Neural crest cell (in vitro differentiated cells): ENCODE results near the gene MUCL3. TPM values are rescaled to one million over a fixed set of nuclear protein-coding genes. Genes with fewer than 3 reads are reported as not detected.

Experiments used
- DNase-seq: peaks from one replicate; pipeline ENCODE4 v3.0.0; 2021; ENCODE audit warnings: low read depth, mixed read lengths, low spot score
- H3K27ac Mint-ChIP-seq: one replicate; pipeline ENCODE4 v1.8.0; 2021; ENCODE audit warnings: mild to moderate bottlenecking, mixed read lengths; ENCODE audit not compliant: unreplicated experiment
- H3K27me3 Mint-ChIP-seq: 2 replicates; pipeline ENCODE4 v1.8.0; 2021; ENCODE audit warnings: low read depth, mild to moderate bottlenecking, mixed read lengths
- H3K36me3 Mint-ChIP-seq: 2 replicates; pipeline ENCODE4 v1.8.0; 2021; ENCODE audit warnings: low read depth, mild to moderate bottlenecking, mixed read lengths
- H3K4me1 Mint-ChIP-seq: 2 replicates; pipeline ENCODE4 v1.8.0; 2021; ENCODE audit warnings: mixed read lengths
- H3K4me3 Mint-ChIP-seq: one replicate; pipeline ENCODE4 v1.8.0; 2021; ENCODE audit warnings: mild to moderate bottlenecking, mixed read lengths
- H3K9me3 Mint-ChIP-seq: 2 replicates; pipeline ENCODE4 v1.8.0; 2021; ENCODE audit warnings: mixed read lengths
- CTCF ChIP-seq: fragments of 200-600 bp; sonication (generic); conservative IDR thresholded peaks from 2 replicates; pipeline ENCODE4 v1.5.0; 2021; ENCODE audit warnings: antibody characterized with exemption, mild to moderate bottlenecking
- total RNA-seq: library from RNA; stranded (reverse); gene quantifications from 2 replicates; pipeline ENCODE4 v1.2.1, GENCODE V29; 2021

MUCL3 gene
- total RNA-seq, 1 donor from 2014 or later = not detected

GRCh38 chr6:30974490-30975252 lies 33.9 kb downstream of the MUCL3 start:
- peaks cover 14% of the 10 kb centered on the region for H3K27me3 Mint-ChIP-seq
- no peak for TF ChIP-seq CTCF
- H3K4me1 Mint-ChIP-seq = no peaks in the 10 kb centered on the region
- H3K27ac Mint-ChIP-seq = peak overlapping the region; percentile 27
- no peaks in the 10 kb centered on the region for H3K9me3 Mint-ChIP-seq
- H3K4me3 Mint-ChIP-seq = no peak overlapping the region
- no peaks in the 10 kb centered on the region for H3K36me3 Mint-ChIP-seq
- no peak for DNase-seq

GRCh38 chr6:30979141-30979540 lies 38.4 kb downstream of the MUCL3 start:
- no peak for DNase-seq
- no peaks in the 10 kb centered on the region for H3K36me3 Mint-ChIP-seq
- peaks cover 13% of the 10 kb centered on the region for H3K27me3 Mint-ChIP-seq
- no peaks in the 10 kb centered on the region for H3K9me3 Mint-ChIP-seq
- H3K4me1 Mint-ChIP-seq = peaks cover 8% of the 10 kb centered on the region
- no peak overlapping the region for H3K4me3 Mint-ChIP-seq
- no peak overlapping the region for H3K27ac Mint-ChIP-seq
- TF ChIP-seq CTCF = no peak

GRCh38 chr6:30979690-30980089 lies 38.9 kb downstream of the MUCL3 start:
- no peak for DNase-seq
- peaks cover 13% of the 10 kb centered on the region for H3K27me3 Mint-ChIP-seq
- peaks cover 8% of the 10 kb centered on the region for H3K4me1 Mint-ChIP-seq
- no peak overlapping the region for H3K4me3 Mint-ChIP-seq
- H3K27ac Mint-ChIP-seq = no peak overlapping the region
- no peak for TF ChIP-seq CTCF
- no peaks in the 10 kb centered on the region for H3K36me3 Mint-ChIP-seq
- H3K9me3 Mint-ChIP-seq = no peaks in the 10 kb centered on the region

DNA sequence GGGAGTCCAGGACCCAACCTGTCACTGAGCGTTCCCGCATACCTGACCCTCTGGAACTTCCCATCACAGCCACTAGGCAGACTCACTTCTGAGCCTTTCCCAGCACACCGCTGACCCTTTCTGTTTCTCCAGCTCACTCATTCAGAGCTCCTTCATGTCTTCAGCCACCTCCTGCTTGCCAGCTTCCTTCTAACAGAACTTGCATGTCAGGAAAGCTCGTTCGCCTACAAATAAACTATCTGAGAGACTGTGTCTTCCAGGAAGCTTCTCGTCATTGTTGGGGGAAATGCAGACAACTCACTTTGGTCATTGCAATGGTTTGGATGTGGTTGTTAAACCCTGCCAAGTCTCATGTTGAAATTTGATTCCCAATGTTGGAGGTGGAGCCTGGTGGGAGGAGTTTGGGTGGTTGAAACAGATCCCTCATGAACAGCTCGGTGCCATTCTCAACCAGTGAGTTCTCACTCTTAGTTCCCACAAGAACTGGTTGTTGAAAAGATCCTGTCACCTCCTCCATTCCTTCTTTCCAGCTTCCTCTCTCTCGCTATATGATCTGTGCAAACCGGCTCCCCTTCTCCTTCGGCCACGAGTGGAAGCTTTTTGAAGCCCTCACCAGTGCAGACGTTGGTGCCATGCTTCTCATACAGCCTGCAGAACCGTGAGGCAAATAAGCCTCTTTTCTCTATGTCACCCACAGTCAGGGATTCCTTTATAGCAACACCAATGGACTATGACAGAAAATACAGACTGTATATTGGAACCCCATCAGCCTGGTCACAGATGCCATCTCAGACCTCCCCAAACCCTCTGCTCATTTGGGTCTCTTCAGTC lies 41.4 kb downstream of the MUCL3 start:
- Mint-ChIP-seq H3K36me3 (no peaks in the 10 kb centered on the region), H3K9me3 (no peaks in the 10 kb centered on the region), H3K27ac (no peak overlapping the region), H3K27me3 (peaks cover 13% of the 10 kb centered on the region), H3K4me3 (no peak overlapping the region), H3K4me1 (peaks cover 8% of the 10 kb centered on the region)
- DNase-seq = no peak
- peak; percentile 42 for TF ChIP-seq CTCF

GRCh38 chr6:30983439-30983838 lies 42.7 kb downstream of the MUCL3 start, which contains the start of gene MUC21:
Gene MUC21, plus strand, starts transcription at chr6:30983718. Its CDS starts 241 bp downstream, at chr6:30983959.
- peak within 1 kb of the TSS; percentile 32 for H3K27ac Mint-ChIP-seq
- H3K9me3 Mint-ChIP-seq = no peaks in the 10 kb centered on the region
- no peak for TF ChIP-seq CTCF
- no peak within 1 kb of the TSS for H3K4me3 Mint-ChIP-seq
- no peaks in the 10 kb centered on the region for H3K36me3 Mint-ChIP-seq
- no peak for DNase-seq
- peaks cover 8% of the 10 kb centered on the region for H3K4me1 Mint-ChIP-seq
- peaks cover 4% of the 10 kb centered on the region for H3K27me3 Mint-ChIP-seq
